ENCODE results near the gene ZNF140.

The ZNF140 gene

DNA sequence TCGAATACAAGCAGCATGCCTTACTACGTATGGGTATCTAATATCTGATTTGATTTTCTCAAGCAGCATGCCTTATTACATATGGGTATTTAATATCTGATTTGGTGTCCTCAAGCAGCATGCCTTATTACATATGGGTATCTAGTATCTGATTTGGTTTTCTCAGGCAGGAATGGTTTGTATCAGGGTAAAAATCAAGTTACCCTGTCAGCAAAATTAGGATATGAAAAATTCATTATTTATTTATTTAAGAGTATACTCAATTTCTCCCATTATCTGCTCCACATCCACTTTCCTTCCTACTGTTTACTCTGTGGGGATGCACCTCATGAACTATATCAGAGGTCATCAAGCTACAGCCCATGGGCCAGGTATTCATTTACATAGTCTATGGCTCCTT is 27.4 kb downstream of the ZNF140 start:
- no peak overlapping the region for H3K4me2 ChIP-seq (ENCODE audit: low read depth, low read length, poor library complexity, severe bottlenecking)
- H2AFZ ChIP-seq (ENCODE audit: low read depth, low read length, severe bottlenecking) = no peak overlapping the region
- H3K9me3 ChIP-seq (ENCODE audit: insufficient read depth, low read length) = peaks cover 74% of the 10 kb centered on the region
- TF ChIP-seq, protein P1, sequence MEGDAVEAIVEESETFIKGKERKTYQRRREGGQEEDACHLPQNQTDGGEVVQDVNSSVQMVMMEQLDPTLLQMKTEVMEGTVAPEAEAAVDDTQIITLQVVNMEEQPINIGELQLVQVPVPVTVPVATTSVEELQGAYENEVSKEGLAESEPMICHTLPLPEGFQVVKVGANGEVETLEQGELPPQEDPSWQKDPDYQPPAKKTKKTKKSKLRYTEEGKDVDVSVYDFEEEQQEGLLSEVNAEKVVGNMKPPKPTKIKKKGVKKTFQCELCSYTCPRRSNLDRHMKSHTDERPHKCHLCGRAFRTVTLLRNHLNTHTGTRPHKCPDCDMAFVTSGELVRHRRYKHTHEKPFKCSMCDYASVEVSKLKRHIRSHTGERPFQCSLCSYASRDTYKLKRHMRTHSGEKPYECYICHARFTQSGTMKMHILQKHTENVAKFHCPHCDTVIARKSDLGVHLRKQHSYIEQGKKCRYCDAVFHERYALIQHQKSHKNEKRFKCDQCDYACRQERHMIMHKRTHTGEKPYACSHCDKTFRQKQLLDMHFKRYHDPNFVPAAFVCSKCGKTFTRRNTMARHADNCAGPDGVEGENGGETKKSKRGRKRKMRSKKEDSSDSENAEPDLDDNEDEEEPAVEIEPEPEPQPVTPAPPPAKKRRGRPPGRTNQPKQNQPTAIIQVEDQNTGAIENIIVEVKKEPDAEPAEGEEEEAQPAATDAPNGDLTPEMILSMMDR (IDR thresholded peaks at IDR 0.05; ENCODE audit: insufficient read depth, low read length, poor library complexity, severe bottlenecking) = no peak
- no peak for TF ChIP-seq EZH2phosphoT487 (conservative IDR thresholded peaks at IDR 0.05; ENCODE audit: low read length)
- no peaks in the 10 kb centered on the region for H3K9me2 ChIP-seq (replicated peaks; ENCODE audit: insufficient read depth, low read length)
- H3K27me3 ChIP-seq (ENCODE audit: low read length) = no peaks in the 10 kb centered on the region
- no peak overlapping the region for H3K27ac ChIP-seq (ENCODE audit: low read depth, low read length)
- no peak overlapping the region for H3K9ac ChIP-seq (ENCODE audit: low read length)
- no peaks in the 10 kb centered on the region for H3K79me2 ChIP-seq (ENCODE audit: insufficient read depth, low read length)
- no peaks in the 10 kb centered on the region for H4K20me1 ChIP-seq (ENCODE audit: low read depth, low read length)
- H3K36me3 ChIP-seq (ENCODE audit: low read length) = peaks cover 44% of the 10 kb centered on the region
- no peaks in the 10 kb centered on the region for H3F3A ChIP-seq (ENCODE audit: insufficient read depth)
- no peak overlapping the region for H3K4me3 ChIP-seq (ENCODE audit: insufficient read depth, low read length, poor library complexity, severe bottlenecking)

DNA sequence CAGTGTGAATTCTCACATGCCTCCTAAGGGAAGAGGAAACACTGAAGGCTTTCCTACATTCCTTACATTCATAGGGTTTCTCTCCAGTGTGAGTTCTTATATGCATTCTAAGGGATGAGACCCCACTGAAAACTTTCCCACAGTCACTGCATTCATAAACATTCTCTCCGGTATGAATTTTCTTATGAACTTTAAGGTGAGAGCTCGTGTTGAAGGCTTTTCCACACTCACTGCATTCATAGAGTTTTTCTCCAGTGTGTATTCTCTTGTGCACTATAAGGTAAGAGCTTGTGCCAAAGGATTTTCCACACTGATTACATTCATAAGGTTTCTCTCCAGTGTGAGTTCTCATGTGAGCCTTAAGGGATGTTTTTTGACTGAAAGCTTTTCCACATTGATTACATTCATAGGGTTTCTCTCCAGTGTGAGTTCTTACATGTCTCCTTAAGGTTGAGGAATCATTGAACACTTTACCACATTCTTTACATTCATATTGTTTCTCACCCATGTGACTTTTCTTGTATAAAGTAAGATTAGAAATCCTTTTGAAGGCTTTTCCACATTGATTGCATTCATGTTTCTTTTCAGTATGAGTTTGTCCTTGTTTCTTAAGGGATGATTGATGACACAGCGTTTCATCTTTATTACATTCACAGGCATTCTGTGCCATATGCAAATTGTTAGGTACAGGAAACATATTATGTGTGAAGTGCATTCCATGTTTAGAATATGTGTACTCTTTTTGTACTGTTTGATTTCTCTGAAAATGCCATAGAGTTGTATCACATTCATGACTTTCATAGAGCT is 39.9 kb downstream of the ZNF140 start:
- Histone ChIP-seq H2AFZ (ENCODE audit: low read depth, low read length, severe bottlenecking) (no peak overlapping the region), H4K20me1 (ENCODE audit: low read depth, low read length) (no peaks in the 10 kb centered on the region), H3K36me3 (ENCODE audit: low read length) (peaks cover 40% of the 10 kb centered on the region), H3K27me3 (ENCODE audit: low read length) (no peaks in the 10 kb centered on the region), H3K4me3 (ENCODE audit: insufficient read depth, low read length, poor library complexity, severe bottlenecking) (no peak overlapping the region), H3F3A (ENCODE audit: insufficient read depth) (no peaks in the 10 kb centered on the region), H3K79me2 (ENCODE audit: insufficient read depth, low read length) (peaks cover 3% of the 10 kb centered on the region; the same call in 1 of the 2 replicates), H3K27ac (ENCODE audit: low read depth, low read length) (no peak overlapping the region), H3K9me2 (replicated peaks; ENCODE audit: insufficient read depth, low read length) (no peaks in the 10 kb centered on the region), H3K4me2 (ENCODE audit: low read depth, low read length, poor library complexity, severe bottlenecking) (no peak overlapping the region), H3K9me3 (ENCODE audit: insufficient read depth, low read length) (peaks cover 86% of the 10 kb centered on the region), H3K9ac (ENCODE audit: low read length) (no peak overlapping the region)
- TF ChIP-seq, protein P1 (IDR thresholded peaks at IDR 0.05; ENCODE audit: insufficient read depth, low read length, poor library complexity, severe bottlenecking) = no peak
- TF ChIP-seq EZH2phosphoT487 (conservative IDR thresholded peaks at IDR 0.05; ENCODE audit: low read length) = no peak

DNA sequence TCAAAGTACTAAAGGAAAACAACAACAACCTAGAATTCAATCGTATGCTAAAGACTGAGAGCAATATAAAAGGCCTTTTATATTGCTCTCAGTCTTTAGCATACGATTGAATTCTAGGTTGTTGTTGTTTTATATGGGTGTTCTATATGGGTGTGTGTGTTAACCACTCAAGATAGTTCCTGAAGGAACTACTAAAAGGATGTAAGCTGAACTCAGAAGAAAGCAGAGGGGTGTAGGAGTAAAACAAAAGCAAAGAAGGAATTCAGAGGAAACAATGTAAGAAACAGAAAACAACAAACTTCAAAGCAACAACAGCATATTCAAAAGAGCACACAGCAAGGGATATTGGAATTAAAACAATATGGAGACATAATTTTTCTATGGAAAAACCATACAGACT is 44.0 kb downstream of the ZNF140 start:
- no peaks in the 10 kb centered on the region for H3K9me2 ChIP-seq (replicated peaks; ENCODE audit: insufficient read depth, low read length)
- 0 out of 2 replicates have a peak, but pooled peaks cover 2% of the 10 kb centered on the region for H3F3A ChIP-seq (ENCODE audit: insufficient read depth)
- peaks cover 78% of the 10 kb centered on the region for H3K9me3 ChIP-seq (ENCODE audit: insufficient read depth, low read length)
- H3K79me2 ChIP-seq (ENCODE audit: insufficient read depth, low read length) = peaks cover 21% of the 10 kb centered on the region
- no peaks in the 10 kb centered on the region for H4K20me1 ChIP-seq (ENCODE audit: low read depth, low read length)
- H3K36me3 ChIP-seq (ENCODE audit: low read length) = peaks cover 58% of the 10 kb centered on the region
- no peak overlapping the region for H3K9ac ChIP-seq (ENCODE audit: low read length)
- TF ChIP-seq, protein P1 (IDR thresholded peaks at IDR 0.05; ENCODE audit: insufficient read depth, low read length, poor library complexity, severe bottlenecking) = no peak
- TF ChIP-seq EZH2phosphoT487 (conservative IDR thresholded peaks at IDR 0.05; ENCODE audit: low read length) = no peak
- no peak overlapping the region for H2AFZ ChIP-seq (ENCODE audit: low read depth, low read length, severe bottlenecking)
- no peak overlapping the region for H3K4me3 ChIP-seq (ENCODE audit: insufficient read depth, low read length, poor library complexity, severe bottlenecking)
- H3K27me3 ChIP-seq (ENCODE audit: low read length) = no peaks in the 10 kb centered on the region
- no peak overlapping the region for H3K4me2 ChIP-seq (ENCODE audit: low read depth, low read length, poor library complexity, severe bottlenecking)
- no peak overlapping the region for H3K27ac ChIP-seq (ENCODE audit: low read depth, low read length)
